ENCODE data around the gene PPIG.
"Not testable (repeated sequence)": the region's sequence is repeated elsewhere in the genome, so short reads cannot be mapped to it uniquely, and the experiment has no call there.

Gene PPIG

DNA sequence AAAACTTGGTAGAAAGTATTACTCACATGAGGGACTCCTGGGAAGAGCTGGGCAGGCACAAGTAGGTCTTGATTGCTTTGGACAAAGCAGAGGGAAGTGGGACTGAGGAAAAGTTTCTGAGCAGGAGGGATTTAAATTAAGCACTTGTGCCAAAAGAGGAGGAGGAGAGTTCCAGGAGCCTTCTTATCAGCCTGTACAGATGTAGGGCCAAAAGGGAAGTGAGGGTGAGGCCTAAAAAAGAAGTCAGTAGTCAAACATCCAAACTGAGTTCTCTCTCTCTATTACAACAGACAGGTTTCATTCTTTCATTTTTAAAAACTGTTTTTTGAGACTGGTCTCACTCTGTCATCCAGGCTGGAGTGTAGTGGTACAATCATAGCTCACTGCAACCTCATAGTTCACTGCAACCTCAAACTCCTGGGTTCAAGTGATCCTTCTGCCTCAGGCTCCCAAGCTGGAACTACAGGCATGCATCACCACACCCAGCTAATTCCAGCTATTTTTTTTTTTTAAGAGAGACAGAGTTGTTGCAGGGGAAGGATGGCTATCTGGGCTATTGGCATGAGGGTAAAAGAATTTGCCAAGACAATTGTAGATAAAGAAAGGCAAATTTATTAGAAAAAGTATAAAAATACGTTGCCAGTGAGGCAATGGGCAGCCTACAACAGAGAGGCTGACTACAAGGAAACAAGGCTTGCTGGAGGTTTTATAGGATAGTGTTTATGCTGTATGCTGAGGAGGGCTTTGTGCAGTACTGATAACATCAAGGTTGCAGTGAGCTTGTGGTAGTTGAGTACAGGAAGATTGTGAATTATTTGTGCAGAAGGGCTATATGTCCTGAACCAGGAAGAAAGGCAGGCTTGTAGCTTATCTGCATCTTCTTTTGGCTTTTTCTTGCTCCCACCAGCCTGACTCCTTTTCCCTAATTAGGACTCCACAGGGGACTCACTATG is 81.1 kb downstream of the PPIG start:
- no peak for DNase-seq

- no peak for DNase-seq
Measured at GRCh38 chr2:169667583-169667982, 83.4 kb downstream of the PPIG start.

GRCh38 chr2:169670215-169670651 is 86.1 kb downstream of the PPIG start:
- no peak for DNase-seq

GRCh38 chr2:169670937-169671336 is 86.8 kb downstream of the PPIG start:
- no peak for DNase-seq

DNA sequence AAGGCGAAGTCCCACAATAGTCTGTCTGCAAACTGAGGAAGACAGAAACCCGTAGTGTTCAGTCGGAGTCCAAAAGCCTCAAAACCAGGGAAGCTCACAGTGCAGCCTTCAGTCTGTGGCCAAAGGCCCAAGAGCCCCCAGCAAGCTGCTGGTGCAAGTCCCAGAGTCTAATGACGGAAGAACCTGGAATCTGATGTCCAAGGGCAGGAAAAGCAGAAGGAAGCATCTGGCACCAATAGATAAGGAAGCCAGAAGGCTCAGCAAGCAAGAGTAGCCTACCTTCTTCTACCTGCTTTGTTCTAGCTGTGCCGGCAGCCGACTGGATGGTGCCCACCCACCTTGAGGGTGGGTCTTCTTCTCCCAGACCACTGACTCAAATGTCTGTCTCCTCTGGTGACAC is 88.3 kb downstream of the PPIG start:
- no peak for DNase-seq

- no peak for DNase-seq
Measured at GRCh38 chr2:169673106-169673505, 89.0 kb downstream of the PPIG start.

DNA sequence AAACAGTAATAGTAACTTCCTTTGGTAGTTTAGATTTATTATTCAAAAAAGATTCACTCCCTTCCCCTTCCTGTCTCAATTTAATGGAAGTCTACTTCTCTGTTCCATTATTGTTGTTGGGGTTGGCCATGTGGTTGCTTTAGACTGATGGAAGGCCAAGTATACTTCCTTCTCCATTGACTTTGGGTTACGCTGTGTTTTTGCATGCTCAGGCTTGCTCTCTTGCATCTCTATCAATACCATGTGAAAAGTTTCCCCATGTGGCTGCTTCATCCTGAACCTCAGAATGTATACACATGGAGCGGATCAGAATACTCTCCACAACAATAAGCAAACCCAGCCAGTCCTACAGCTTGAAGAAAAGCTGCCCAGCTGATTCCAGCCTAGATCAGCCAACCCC is 89.8 kb downstream of the PPIG start:
- DNase-seq, result no peak

DNA sequence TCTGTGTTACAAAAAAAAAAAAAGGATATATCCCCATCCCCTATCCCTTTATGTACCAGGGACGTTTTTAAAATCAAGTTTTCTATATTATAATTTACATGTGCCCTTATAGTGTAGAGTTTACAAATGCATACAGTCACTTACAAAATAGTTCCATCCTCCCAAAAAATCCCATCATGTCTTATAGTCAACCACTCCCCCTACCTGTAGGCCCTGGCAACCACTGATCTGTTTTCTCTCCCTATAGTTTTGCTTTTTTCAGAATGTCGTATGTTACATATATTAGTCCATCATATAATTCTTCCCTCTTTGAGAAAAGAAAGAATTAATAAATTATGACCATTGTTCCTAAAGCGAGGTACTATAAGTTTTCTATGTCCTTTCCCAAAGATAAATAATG is 92.2 kb downstream of the PPIG start:
- DNase-seq, result no peak

GRCh38 chr2:169676850-169677249 is 92.7 kb downstream of the PPIG start:
- DNase-seq, result no peak

GRCh38 chr2:169683054-169683424 is 98.9 kb downstream of the PPIG start:
- DNase-seq, result no peak

GRCh38 chr2:169683425-169684134 is 99.4 kb downstream of the PPIG start:
- no peak for DNase-seq

DNA sequence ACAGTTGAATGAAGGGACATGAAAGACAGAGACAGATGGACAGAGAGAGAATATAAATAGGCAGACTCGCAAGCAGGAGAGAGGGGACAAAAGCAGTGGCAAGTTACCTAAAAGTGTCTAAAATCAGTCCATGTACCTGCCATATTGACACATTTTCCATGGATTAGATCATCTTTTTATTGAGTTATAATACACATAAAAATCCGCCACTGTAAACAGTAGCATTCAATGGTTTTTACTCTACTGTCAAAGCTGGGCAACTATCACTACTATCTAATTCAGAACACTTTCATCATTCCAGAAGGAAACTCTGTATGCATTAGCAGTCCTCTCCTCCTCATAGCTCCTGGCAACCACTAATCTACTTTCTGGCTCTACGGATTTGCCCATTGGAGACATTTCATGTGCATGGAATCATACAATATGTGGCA is 100.0 kb downstream of the PPIG start:
- no peak for DNase-seq

GRCh38 chr2:169684712-169685111 is 100.6 kb downstream of the PPIG start:
- DNase-seq, result not testable (repeated sequence)

GRCh38 chr2:169686825-169687224 is 102.7 kb downstream of the PPIG start:
- DNase-seq, result not testable (repeated sequence)

DNA sequence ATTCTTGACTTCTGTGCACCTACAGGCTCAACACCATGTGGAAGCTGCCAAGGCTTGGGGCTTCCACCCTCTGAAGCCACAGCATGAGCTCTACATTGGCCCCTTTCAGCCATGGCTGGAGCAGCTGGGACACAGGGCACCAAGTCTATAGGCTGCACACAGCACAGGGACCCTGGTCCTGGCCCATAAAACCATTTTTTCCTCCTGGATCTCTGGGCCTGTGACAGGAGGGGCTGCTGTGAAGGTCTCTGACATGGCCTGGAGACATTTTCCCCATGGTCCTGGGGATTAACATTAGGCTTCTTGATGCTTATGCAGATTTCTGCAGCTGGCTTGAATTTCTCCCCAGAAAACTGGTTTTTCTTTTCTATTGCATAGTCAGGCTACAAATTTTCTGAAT is 103.8 kb downstream of the PPIG start:
- not testable (repeated sequence) for DNase-seq

DNA sequence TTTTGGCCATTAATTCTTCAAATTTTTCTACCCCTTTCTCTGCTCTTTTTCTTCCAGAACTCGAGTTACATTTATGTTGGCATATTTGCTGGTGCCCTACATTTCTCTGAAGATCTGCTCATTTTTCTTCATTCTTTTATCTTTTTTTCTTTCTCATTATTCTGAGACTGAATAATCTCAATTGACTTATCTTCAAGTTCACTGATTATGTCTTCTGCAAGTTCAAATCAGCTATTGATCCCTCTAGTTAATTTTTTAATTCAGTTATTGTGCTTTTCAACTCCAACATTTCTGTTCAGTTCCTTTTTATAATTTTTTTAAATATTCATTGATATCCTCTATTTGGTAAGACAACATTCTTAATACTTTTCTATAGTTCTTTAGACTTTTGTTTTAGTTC is 106.8 kb downstream of the PPIG start:
- DNase-seq, result no peak
